Endodermal cell (in vitro differentiated cells): Measurements from ENCODE around the gene PMVK. TPM values are rescaled to one million over a fixed set of nuclear protein-coding genes. Genes with fewer than 3 reads are reported as not detected.

Experiments used
- DNase-seq: peaks from one replicate; pipeline ENCODE4 v3.0.0-alpha.2; 2017
- H3K27ac ChIP-seq: 2 replicates; pipeline ENCODE4 v1.5.1; 2013; ENCODE audit warnings: mild to moderate bottlenecking, low read depth, low read length, moderate library complexity
- H3K27me3 ChIP-seq: 2 replicates; pipeline ENCODE4 v1.6.1; 2013; ENCODE audit warnings: mild to moderate bottlenecking, low read length, moderate library complexity; ENCODE audit not compliant: insufficient read depth, control insufficient read depth, poor library complexity, severe bottlenecking
- H3K36me3 ChIP-seq: 2 replicates; pipeline ENCODE4 v1.7.0; 2013; ENCODE audit warnings: mild to moderate bottlenecking, low read length, moderate library complexity; ENCODE audit not compliant: control insufficient read depth, insufficient read depth
- H3K4me1 ChIP-seq: one replicate; pipeline ENCODE4 v1.7.0; 2013; ENCODE audit warnings: low read length; ENCODE audit not compliant: control insufficient read depth, insufficient read depth
- H3K4me3 ChIP-seq: 2 replicates; pipeline ENCODE4 v1.5.1; 2013; ENCODE audit warnings: mild to moderate bottlenecking, low read length, moderate library complexity
- H3K9ac ChIP-seq: 2 replicates; pipeline ENCODE4 v1.6.1; 2013; ENCODE audit warnings: mild to moderate bottlenecking, low read length, moderate library complexity; ENCODE audit not compliant: poor library complexity, severe bottlenecking; ENCODE audit errors: extremely low read depth
- H3K9me3 ChIP-seq: 2 replicates; pipeline ENCODE4 v1.6.1; 2013; ENCODE audit warnings: mild to moderate bottlenecking, low read length, moderate library complexity; ENCODE audit not compliant: control insufficient read depth
- H3K27ac Mint-ChIP-seq: 2 replicates; pipeline ENCODE4 v1.8.0; 2020; ENCODE audit warnings: mixed read lengths
- H3K27me3 Mint-ChIP-seq: 2 replicates; pipeline ENCODE4 v1.8.0; 2021; ENCODE audit warnings: mild to moderate bottlenecking, mixed read lengths; ENCODE audit not compliant: insufficient read depth
- H3K36me3 Mint-ChIP-seq: 2 replicates; pipeline ENCODE4 v1.8.0; 2020; ENCODE audit warnings: low read depth, mixed read lengths
- H3K4me1 Mint-ChIP-seq: 2 replicates; pipeline ENCODE4 v1.8.0; 2020; ENCODE audit warnings: mixed read lengths
- H3K4me3 Mint-ChIP-seq: 2 replicates; pipeline ENCODE4 v1.8.0; 2020; ENCODE audit warnings: mild to moderate bottlenecking, moderate library complexity, mixed read lengths
- H3K9me3 Mint-ChIP-seq: 2 replicates; pipeline ENCODE4 v1.8.0; 2020; ENCODE audit warnings: mild to moderate bottlenecking, mixed read lengths
- WGBS, 2 experiments: methylation state at CpG; one replicate each; pipeline versions ENCODE4 v1.1.5 to v1.1.7; 2013; ENCODE audit warnings: missing lambda C conversion rate in 2 of 2, mixed read lengths in 1 of 2; ENCODE audit not compliant: insufficient coverage in 1 of 2, insufficient read length in 1 of 2; 5-methylcytosine and 5-hydroxymethylcytosine counted together
- microRNA-seq: library from miRNA; unstranded; fragments of <30 nt; microRNA quantifications from one replicate; pipeline ENCODE4 v1.2.0, GENCODE V29; 2020; ENCODE audit warnings: borderline microRNAs expressed
- total RNA-seq, 2 donors: library from RNA; stranded (reverse); fragmentation: NEBNext Ultra II Directional in 1 of 2; extraction: Animal tissue kit (Norgen Biotek cat#: 25700) in 1 of 2; gene quantifications; 2 replicates in 1 of 2; 3 replicates in 1 of 2; pipeline ENCODE4 v1.2.1, GENCODE V29; 2021
- TF ChIP-seq, protein P1 (sequence below): fragments of 200-600 bp; sonication (generic); conservative IDR thresholded peaks from 2 replicates; pipeline ENCODE4 v1.5.0; 2021; ENCODE audit warnings: antibody characterized with exemption, mild to moderate bottlenecking

PMVK gene
- total RNA-seq, 2 donors from 2014 or later: 16.0 to 16.4 TPM

GRCh38 chr1:154876842-154877369 lies 59.6 kb downstream of the PMVK start:
- Mint-ChIP-seq H3K4me3 (no peak overlapping the region), H3K27ac (no peak overlapping the region), H3K27me3 (peaks cover 4% of the 10 kb centered on the region), H3K4me1 (peaks cover 5% of the 10 kb centered on the region), H3K36me3 (no peaks in the 10 kb centered on the region), H3K9me3 (no peaks in the 10 kb centered on the region)
- TF ChIP-seq, protein P1, sequence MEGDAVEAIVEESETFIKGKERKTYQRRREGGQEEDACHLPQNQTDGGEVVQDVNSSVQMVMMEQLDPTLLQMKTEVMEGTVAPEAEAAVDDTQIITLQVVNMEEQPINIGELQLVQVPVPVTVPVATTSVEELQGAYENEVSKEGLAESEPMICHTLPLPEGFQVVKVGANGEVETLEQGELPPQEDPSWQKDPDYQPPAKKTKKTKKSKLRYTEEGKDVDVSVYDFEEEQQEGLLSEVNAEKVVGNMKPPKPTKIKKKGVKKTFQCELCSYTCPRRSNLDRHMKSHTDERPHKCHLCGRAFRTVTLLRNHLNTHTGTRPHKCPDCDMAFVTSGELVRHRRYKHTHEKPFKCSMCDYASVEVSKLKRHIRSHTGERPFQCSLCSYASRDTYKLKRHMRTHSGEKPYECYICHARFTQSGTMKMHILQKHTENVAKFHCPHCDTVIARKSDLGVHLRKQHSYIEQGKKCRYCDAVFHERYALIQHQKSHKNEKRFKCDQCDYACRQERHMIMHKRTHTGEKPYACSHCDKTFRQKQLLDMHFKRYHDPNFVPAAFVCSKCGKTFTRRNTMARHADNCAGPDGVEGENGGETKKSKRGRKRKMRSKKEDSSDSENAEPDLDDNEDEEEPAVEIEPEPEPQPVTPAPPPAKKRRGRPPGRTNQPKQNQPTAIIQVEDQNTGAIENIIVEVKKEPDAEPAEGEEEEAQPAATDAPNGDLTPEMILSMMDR: no peak
- Histone ChIP-seq H3K27ac (no peak overlapping the region), H3K4me1 (peaks cover 2% of the 10 kb centered on the region), H3K27me3 (peaks cover 4% of the 10 kb centered on the region), H3K9me3 (no peaks in the 10 kb centered on the region), H3K4me3 (no peak overlapping the region), H3K36me3 (no peaks in the 10 kb centered on the region), H3K9ac (no peak overlapping the region)
- 91 to 93% methylated on average over 2 to 3 of the region's 3 CpGs for WGBS, 2 experiments
- no peak for DNase-seq

Small RNA genes within 50 kb of the gene (microRNA-seq; reads per million reads assigned to microRNA genes)
- gene MIR4258: not detected

Other genes with a start within 250 kb of the PMVK start
- gene KCNN3, start 66.4 kb downstream of the PMVK start, total RNA-seq: under 1 TPM; 0.57 to 0.75 TPM
- 10 to 100 TPM; 42.5 to 61.3 TPM for gene PBXIP1, start 19.4 kb upstream of the PMVK start, total RNA-seq
- gene PYGO2, start 25.1 kb upstream of the PMVK start, total RNA-seq: 10 to 100 TPM; 33.4 to 40.4 TPM
- gene SHC1, start 34.0 kb upstream of the PMVK start, total RNA-seq: 100 to 1,000 TPM; 157 to 231 TPM
- 100 to 1,000 TPM; 145 to 229 TPM for gene CKS1B, start 38.0 kb upstream of the PMVK start, total RNA-seq
- gene FLAD1, start 46.6 kb upstream of the PMVK start, total RNA-seq: 10 to 100 TPM; 61.9 to 65.0 TPM
- gene LENEP, start 56.9 kb upstream of the PMVK start, total RNA-seq: 1 to 10 TPM in 1 of 2 donors, not detected in 1; 2.0 TPM
- 10 to 100 TPM; 21.2 to 23.3 TPM for gene ZBTB7B, start 66.1 kb upstream of the PMVK start, total RNA-seq
- 1 to 10 TPM in 1 of 2 donors, under 1 TPM in 1; 0.44 to 2.0 TPM for gene DCST2, start 97.1 kb upstream of the PMVK start, total RNA-seq
- not detected for gene DCST1, start 97.1 kb upstream of the PMVK start, total RNA-seq
- 10 to 100 TPM; 13.4 to 16.5 TPM for gene ADAM15, start 114.6 kb upstream of the PMVK start, total RNA-seq
- gene EFNA4, start 127.0 kb upstream of the PMVK start, total RNA-seq: 10 to 100 TPM; 15.9 to 17.9 TPM
- 1 to 10 TPM; 3.1 to 6.0 TPM for gene EFNA3, start 142.1 kb upstream of the PMVK start, total RNA-seq
- gene EFNA1, start 191.2 kb upstream of the PMVK start, total RNA-seq: 1 to 10 TPM; 3.6 to 5.0 TPM
- 10 to 100 TPM; 25.1 to 29.8 TPM for gene SLC50A1, start 199.1 kb upstream of the PMVK start, total RNA-seq
- 10 to 100 TPM; 48.8 to 73.4 TPM for gene DPM3, start 203.8 kb upstream of the PMVK start, total RNA-seq
- gene KRTCAP2, start 236.6 kb upstream of the PMVK start, total RNA-seq: 100 to 1,000 TPM; 143 to 152 TPM
- 1 to 10 TPM; 5.1 to 7.1 TPM for gene TRIM46, start 237.1 kb upstream of the PMVK start, total RNA-seq